HepG2 (cell line): ENCODE data around the gene ABCA2. TPM values are rescaled to one million over a fixed set of nuclear protein-coding genes. Genes with fewer than 3 reads are reported as not detected.

ENCODE experiments used
- CBX5 ChIP-seq: sonication (generic); formaldehyde crosslinking; IDR thresholded peaks from 2 replicates; pipeline ENCODE4 v1.4.0; 2020; ENCODE audit warnings: missing genetic modification reagents, borderline replicate concordance
- HINFP ChIP-seq: sonication (generic); formaldehyde crosslinking; IDR thresholded peaks from 2 replicates; pipeline ENCODE4 v1.4.0; 2020; ENCODE audit warnings: low read depth, mild to moderate bottlenecking, missing genetic modification reagents
- HIVEP1 ChIP-seq: sonication (generic); formaldehyde crosslinking; IDR thresholded peaks from 2 replicates; pipeline ENCODE4 v1.4.0; 2020; ENCODE audit warnings: mild to moderate bottlenecking, missing genetic modification reagents
- HMGA1 ChIP-seq: sonication (generic); formaldehyde crosslinking; conservative IDR thresholded peaks from 2 replicates; pipeline ENCODE4 v1.4.0; 2020; ENCODE audit warnings: missing genetic modification reagents
- MAF1 ChIP-seq: sonication (generic); formaldehyde crosslinking; IDR thresholded peaks from 2 replicates; pipeline ENCODE4 v1.5.0; 2020; ENCODE audit warnings: missing genetic modification reagents, borderline replicate concordance
- ONECUT2 ChIP-seq: sonication (generic); formaldehyde crosslinking; IDR thresholded peaks from 2 replicates; pipeline ENCODE4 v1.4.0; 2020; ENCODE audit warnings: missing genetic modification reagents
- RORA ChIP-seq: sonication (generic); formaldehyde crosslinking; IDR thresholded peaks from 2 replicates; pipeline ENCODE4 v1.5.0; 2020; ENCODE audit warnings: mild to moderate bottlenecking, missing genetic modification reagents, moderate library complexity
- THAP7 ChIP-seq: sonication (generic); formaldehyde crosslinking; IDR thresholded peaks from 2 replicates; pipeline ENCODE4 v1.8.1; 2023; ENCODE audit warnings: mild to moderate bottlenecking, missing genetic modification reagents
- ZFX ChIP-seq: sonication (generic); formaldehyde crosslinking; IDR thresholded peaks from 2 replicates; pipeline ENCODE4 v1.4.0; 2020; ENCODE audit warnings: mild to moderate bottlenecking, low read depth, missing genetic modification reagents, moderate library complexity
- ZNF333 ChIP-seq: sonication (generic); formaldehyde crosslinking; IDR thresholded peaks from 2 replicates; pipeline ENCODE4 v1.4.0; 2020; ENCODE audit warnings: mild to moderate bottlenecking, missing genetic modification reagents, borderline replicate concordance
- ZNF441 ChIP-seq: sonication (generic); formaldehyde crosslinking; IDR thresholded peaks from 2 replicates; pipeline ENCODE4 v1.7.0; 2021; ENCODE audit warnings: missing genetic modification reagents, borderline replicate concordance
- ZNF468 ChIP-seq: sonication (generic); formaldehyde crosslinking; IDR thresholded peaks from 2 replicates; pipeline ENCODE4 v1.8.0; 2022; ENCODE audit warnings: mild to moderate bottlenecking, moderate library complexity, missing genetic modification reagents
- ZNF850 ChIP-seq: sonication (generic); formaldehyde crosslinking; conservative IDR thresholded peaks from 2 replicates; pipeline ENCODE4 v1.9.0; 2021; ENCODE audit warnings: mild to moderate bottlenecking, missing genetic modification reagents
- ZSCAN25 ChIP-seq: sonication (generic); formaldehyde crosslinking; IDR thresholded peaks from 2 replicates; pipeline ENCODE4 v1.8.0; 2022; ENCODE audit warnings: mild to moderate bottlenecking, missing genetic modification reagents
- polyA plus RNA-seq, 8 experiments: library from polyadenylated mRNA; depleted of rRNA in 3 of 8; stranded (reverse) in 7 of 8; unstranded in 1 of 8; fragments of >200 nt; fragmentation: Illumina TruSeq in 4 of 8; extraction: Trizol in 4 of 8; gene quantifications; 2 replicates each; pipeline versions ENCODE4 v1.2.1 to v1.2.3, GENCODE V29; 2011 to 2016; ENCODE audit warnings: low read depth in 4 of 8, missing spikeins in 1 of 8, mixed read lengths in 1 of 8; ENCODE audit not compliant: insufficient read depth in 1 of 8
- total RNA-seq, 5 experiments: library from RNA; depleted of rRNA; stranded (reverse); fragments of >200 nt; fragmentation: Illumina TruSeq; extraction: Trizol; gene quantifications; 2 replicates each; pipeline ENCODE4 v1.2.3, GENCODE V29; 2016; ENCODE audit warnings: low read depth in 1 of 5
- TF ChIP-seq, protein P1 (sequence below): sonication (generic); formaldehyde crosslinking; IDR thresholded peaks from 2 replicates; pipeline ENCODE4 v1.4.0; 2020; ENCODE audit warnings: missing genetic modification reagents
- TF ChIP-seq, protein P2 (sequence below): sonication (generic); formaldehyde crosslinking; IDR thresholded peaks from 2 replicates; pipeline ENCODE4 v1.8.0; 2022; ENCODE audit warnings: mild to moderate bottlenecking, missing genetic modification reagents
- TF ChIP-seq, protein P3 (sequence below): sonication (generic); formaldehyde crosslinking; IDR thresholded peaks from 2 replicates; pipeline ENCODE4 v1.8.0; 2022; ENCODE audit warnings: mild to moderate bottlenecking, missing genetic modification reagents, moderate library complexity
- TF ChIP-seq, protein P4 (sequence below): sonication (generic); formaldehyde crosslinking; IDR thresholded peaks from 2 replicates; pipeline ENCODE4 v1.4.0; 2020; ENCODE audit warnings: missing genetic modification reagents, mild to moderate bottlenecking, borderline replicate concordance
- TF ChIP-seq, protein P5 (sequence below): sonication (generic); formaldehyde crosslinking; IDR thresholded peaks from 2 replicates; pipeline ENCODE4 v1.5.1; 2020; ENCODE audit warnings: mild to moderate bottlenecking, missing genetic modification reagents, borderline replicate concordance

ABCA2 gene
- total and polyA plus RNA-seq, 2 of the 13 experiments (the other 11 are each of a cell fraction or from before 2014, with no cell fraction given): 2.9 to 19.2 TPM

DNA sequence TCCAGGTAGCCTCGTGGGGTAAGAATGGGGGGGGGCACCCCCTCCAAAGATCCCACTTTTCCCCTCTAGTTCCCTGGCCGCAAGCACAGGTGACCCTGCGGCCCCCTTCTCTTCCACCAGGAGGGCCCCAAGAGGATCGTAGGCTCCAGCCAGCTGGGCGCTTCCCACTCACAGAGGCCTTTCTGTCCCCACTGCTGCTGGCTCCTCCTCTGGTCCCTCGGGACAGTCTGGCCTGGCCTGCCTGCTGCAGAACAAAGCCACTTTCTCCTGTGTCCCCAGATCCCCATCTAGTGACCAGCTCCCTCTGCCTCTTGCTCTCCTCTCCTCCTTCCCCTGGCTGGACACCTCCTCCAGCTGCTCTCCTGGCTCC is 42.9 kb upstream of the ABCA2 start (continued):
- TF ChIP-seq ZNF333 (CRISPR knock-in tag) (no peak), MAF1 (CRISPR knock-in tag) (no peak), ZNF441 (CRISPR knock-in tag) (0 out of 2 replicates have a peak, but pooled peaks have one; percentile 15), RORA (no peak), ZNF850 (no peak), CBX5 (CRISPR knock-in tag) (no peak), ZFX (CRISPR knock-in tag) (peak; percentile 71), ZSCAN25 (CRISPR knock-in tag) (peak; percentile 69; the same call in 1 of the 2 replicates), HMGA1 (CRISPR knock-in tag) (no peak), ZNF468 (CRISPR knock-in tag) (no peak), ONECUT2 (no peak), HIVEP1 (CRISPR knock-in tag) (no peak), HINFP (CRISPR knock-in tag) (no peak), THAP7 (CRISPR knock-in tag) (no peak)
- TF ChIP-seq, protein P1, sequence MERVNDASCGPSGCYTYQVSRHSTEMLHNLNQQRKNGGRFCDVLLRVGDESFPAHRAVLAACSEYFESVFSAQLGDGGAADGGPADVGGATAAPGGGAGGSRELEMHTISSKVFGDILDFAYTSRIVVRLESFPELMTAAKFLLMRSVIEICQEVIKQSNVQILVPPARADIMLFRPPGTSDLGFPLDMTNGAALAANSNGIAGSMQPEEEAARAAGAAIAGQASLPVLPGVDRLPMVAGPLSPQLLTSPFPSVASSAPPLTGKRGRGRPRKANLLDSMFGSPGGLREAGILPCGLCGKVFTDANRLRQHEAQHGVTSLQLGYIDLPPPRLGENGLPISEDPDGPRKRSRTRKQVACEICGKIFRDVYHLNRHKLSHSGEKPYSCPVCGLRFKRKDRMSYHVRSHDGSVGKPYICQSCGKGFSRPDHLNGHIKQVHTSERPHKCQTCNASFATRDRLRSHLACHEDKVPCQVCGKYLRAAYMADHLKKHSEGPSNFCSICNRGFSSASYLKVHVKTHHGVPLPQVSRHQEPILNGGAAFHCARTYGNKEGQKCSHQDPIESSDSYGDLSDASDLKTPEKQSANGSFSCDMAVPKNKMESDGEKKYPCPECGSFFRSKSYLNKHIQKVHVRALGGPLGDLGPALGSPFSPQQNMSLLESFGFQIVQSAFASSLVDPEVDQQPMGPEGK (CRISPR knock-in tag): peak; percentile 15
- TF ChIP-seq, protein P2, sequence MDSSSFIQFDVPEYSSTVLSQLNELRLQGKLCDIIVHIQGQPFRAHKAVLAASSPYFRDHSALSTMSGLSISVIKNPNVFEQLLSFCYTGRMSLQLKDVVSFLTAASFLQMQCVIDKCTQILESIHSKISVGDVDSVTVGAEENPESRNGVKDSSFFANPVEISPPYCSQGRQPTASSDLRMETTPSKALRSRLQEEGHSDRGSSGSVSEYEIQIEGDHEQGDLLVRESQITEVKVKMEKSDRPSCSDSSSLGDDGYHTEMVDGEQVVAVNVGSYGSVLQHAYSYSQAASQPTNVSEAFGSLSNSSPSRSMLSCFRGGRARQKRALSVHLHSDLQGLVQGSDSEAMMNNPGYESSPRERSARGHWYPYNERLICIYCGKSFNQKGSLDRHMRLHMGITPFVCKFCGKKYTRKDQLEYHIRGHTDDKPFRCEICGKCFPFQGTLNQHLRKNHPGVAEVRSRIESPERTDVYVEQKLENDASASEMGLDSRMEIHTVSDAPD (CRISPR knock-in tag): 0 out of 2 replicates have a peak, but pooled peaks have one; percentile 50
- TF ChIP-seq, protein P3, sequence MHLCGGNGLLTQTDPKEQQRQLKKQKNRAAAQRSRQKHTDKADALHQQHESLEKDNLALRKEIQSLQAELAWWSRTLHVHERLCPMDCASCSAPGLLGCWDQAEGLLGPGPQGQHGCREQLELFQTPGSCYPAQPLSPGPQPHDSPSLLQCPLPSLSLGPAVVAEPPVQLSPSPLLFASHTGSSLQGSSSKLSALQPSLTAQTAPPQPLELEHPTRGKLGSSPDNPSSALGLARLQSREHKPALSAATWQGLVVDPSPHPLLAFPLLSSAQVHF (CRISPR knock-in tag): no peak
- TF ChIP-seq, protein P4, sequence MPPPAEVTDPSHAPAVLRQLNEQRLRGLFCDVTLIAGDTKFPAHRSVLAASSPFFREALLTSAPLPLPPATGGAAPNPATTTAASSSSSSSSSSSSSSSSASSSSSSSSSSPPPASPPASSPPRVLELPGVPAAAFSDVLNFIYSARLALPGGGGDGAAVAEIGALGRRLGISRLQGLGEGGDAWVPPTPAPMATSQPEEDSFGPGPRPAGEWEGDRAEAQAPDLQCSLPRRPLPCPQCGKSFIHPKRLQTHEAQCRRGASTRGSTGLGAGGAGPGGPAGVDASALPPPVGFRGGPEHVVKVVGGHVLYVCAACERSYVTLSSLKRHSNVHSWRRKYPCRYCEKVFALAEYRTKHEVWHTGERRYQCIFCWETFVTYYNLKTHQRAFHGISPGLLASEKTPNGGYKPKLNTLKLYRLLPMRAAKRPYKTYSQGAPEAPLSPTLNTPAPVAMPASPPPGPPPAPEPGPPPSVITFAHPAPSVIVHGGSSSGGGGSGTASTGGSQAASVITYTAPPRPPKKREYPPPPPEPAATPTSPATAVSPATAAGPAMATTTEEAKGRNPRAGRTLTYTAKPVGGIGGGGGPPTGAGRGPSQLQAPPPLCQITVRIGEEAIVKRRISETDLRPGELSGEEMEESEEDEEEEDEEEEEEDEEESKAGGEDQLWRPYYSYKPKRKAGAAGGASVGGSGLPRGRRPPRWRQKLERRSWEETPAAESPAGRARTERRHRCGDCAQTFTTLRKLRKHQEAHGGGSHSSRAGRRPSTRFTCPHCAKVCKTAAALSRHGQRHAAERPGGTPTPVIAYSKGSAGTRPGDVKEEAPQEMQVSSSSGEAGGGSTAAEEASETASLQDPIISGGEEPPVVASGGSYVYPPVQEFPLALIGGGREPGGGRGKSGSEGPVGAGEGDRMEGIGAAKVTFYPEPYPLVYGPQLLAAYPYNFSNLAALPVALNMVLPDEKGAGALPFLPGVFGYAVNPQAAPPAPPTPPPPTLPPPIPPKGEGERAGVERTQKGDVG (CRISPR knock-in tag): peak; percentile 21; the same call in 1 of the 2 replicates
- TF ChIP-seq, protein P5, sequence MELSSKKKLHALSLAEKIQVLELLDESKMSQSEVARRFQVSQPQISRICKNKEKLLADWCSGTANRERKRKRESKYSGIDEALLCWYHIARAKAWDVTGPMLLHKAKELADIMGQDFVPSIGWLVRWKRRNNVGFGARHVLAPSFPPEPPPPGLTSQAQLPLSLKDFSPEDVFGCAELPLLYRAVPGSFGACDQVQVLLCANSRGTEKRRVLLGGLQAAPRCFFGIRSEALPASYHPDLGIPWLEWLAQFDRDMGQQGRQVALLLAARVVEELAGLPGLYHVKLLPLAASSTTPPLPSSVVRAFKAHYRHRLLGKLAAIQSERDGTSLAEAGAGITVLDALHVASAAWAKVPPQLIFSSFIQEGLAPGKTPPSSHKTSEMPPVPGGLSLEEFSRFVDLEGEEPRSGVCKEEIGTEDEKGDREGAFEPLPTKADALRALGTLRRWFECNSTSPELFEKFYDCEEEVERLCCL (CRISPR knock-in tag): no peak
